22Rv1 (cell line): ENCODE data around the gene RGS7.
"Not testable (repeated sequence)": the region's sequence is repeated elsewhere in the genome, so short reads cannot be mapped to it uniquely, and the experiment has no call there.

ENCODE experiments used
- H3K27ac ChIP-seq: fragments of 450-650 bp; 2 replicates; pipeline ENCODE4 v1.5.1; 2017
- ZFX ChIP-seq: fragments of 450-650 bp; IDR thresholded peaks from 2 replicates; pipeline ENCODE4 v1.6.1; 2017; ENCODE audit warnings: antibody characterized with exemption, borderline replicate concordance
- TF ChIP-seq, protein P1 (sequence below): fragments of 450-650 bp; IDR thresholded peaks from 2 replicates; pipeline ENCODE4 v1.5.1; 2017; ENCODE audit warnings: mild to moderate bottlenecking

RGS7 gene

GRCh38 chr1:241181471-241181870 is 175.5 kb downstream of the RGS7 start:
- TF ChIP-seq, protein P1, sequence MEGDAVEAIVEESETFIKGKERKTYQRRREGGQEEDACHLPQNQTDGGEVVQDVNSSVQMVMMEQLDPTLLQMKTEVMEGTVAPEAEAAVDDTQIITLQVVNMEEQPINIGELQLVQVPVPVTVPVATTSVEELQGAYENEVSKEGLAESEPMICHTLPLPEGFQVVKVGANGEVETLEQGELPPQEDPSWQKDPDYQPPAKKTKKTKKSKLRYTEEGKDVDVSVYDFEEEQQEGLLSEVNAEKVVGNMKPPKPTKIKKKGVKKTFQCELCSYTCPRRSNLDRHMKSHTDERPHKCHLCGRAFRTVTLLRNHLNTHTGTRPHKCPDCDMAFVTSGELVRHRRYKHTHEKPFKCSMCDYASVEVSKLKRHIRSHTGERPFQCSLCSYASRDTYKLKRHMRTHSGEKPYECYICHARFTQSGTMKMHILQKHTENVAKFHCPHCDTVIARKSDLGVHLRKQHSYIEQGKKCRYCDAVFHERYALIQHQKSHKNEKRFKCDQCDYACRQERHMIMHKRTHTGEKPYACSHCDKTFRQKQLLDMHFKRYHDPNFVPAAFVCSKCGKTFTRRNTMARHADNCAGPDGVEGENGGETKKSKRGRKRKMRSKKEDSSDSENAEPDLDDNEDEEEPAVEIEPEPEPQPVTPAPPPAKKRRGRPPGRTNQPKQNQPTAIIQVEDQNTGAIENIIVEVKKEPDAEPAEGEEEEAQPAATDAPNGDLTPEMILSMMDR, result no peak
- no peak for TF ChIP-seq ZFX
- no peak overlapping the region for H3K27ac ChIP-seq

DNA sequence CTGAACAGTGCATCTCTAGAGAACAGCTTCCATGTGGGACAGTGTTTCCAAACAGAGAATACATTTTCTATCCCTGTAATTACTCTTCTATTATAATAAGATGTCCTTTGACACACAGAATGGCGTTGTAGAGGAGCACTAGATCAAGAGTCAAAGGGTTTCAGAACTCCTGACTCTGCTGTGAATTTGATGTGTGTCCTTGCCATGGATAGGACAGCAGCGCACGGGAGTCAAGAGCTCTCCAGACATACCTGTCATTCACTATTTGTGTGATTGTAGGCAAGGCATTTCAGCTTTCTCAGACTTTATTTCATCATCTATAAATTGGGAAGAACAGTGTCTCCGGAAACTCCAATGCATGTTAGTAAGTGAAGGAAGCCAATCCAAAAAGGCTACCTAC is 176.4 kb downstream of the RGS7 start:
- TF ChIP-seq, protein P1, result no peak
- TF ChIP-seq ZFX, result no peak
- no peak overlapping the region for H3K27ac ChIP-seq

- no peak overlapping the region for H3K27ac ChIP-seq
- TF ChIP-seq ZFX, result no peak
- TF ChIP-seq, protein P1, result no peak
Measured at GRCh38 chr1:241177660-241178059, 179.3 kb downstream of the RGS7 start.

- TF ChIP-seq ZFX, result no peak
- TF ChIP-seq, protein P1, result no peak
- no peak overlapping the region for H3K27ac ChIP-seq
Measured at GRCh38 chr1:241172486-241172885, 184.5 kb downstream of the RGS7 start.

DNA sequence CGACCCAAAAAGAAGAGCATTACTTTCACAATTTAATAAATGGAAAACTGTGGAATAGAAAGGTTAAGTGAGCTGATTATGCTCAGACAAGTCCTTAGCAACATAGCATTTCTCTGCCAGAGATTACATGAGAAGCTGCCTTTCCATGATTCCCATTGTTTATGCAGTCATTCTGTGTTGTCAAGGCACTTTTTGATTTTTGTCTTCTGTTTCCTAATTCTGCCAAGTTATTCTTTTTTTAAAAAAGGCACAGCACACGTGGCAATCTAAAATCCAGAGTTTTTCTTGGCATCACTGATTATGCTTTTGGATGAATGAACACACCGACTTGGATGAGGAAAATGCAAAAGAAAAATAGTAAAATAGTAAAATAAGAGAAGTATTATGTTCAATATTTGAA is 185.0 kb downstream of the RGS7 start:
- no peak for TF ChIP-seq ZFX
- TF ChIP-seq, protein P1, result no peak
- no peak overlapping the region for H3K27ac ChIP-seq

DNA sequence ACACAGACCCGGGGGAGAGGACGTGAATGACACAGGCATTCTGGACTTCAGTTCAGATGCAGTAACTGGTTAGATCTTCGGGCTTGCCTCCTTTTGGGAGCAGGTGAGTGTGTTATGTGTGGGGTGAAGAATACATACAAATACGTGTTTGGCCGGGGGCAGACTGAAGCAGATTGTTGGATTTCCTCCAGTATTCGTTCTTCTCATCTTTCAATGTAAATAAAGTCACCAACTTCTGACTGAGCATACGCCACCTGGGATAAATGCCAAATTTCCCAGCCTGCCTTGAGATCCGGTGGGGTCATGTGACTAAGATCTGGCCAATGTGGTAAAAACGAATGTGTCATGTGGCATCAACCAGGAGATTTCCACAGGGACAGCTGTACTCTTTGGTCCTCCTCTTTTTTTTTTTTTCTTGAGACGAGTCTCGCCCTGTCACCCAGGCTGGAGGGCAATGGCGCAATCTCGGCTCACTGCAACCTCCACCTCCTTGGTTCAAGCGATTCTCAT is 189.8 kb downstream of the RGS7 start:
- TF ChIP-seq ZFX, result no peak
- TF ChIP-seq, protein P1, result no peak
- no peak overlapping the region for H3K27ac ChIP-seq

DNA sequence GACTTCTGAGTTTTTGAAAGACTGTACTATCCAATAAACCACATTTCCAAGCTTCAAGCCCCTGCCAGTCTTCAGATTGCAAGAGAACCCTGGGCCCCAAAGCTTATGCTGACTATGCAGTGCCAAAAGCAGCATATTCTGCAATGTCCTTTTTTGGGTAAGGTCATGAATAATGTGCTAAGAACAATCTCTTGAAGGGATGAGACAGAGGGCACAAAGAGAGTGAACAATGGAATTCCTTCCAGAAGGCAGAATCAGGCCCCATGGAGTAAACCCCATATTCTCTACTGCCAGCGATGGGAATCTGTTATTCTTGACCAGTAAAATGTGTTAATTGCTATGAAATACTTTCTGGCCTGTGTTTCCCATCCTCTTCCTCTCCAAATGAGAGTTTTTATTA is 190.4 kb downstream of the RGS7 start:
- H3K27ac ChIP-seq, result no peak overlapping the region
- TF ChIP-seq, protein P1, result no peak
- no peak for TF ChIP-seq ZFX

DNA sequence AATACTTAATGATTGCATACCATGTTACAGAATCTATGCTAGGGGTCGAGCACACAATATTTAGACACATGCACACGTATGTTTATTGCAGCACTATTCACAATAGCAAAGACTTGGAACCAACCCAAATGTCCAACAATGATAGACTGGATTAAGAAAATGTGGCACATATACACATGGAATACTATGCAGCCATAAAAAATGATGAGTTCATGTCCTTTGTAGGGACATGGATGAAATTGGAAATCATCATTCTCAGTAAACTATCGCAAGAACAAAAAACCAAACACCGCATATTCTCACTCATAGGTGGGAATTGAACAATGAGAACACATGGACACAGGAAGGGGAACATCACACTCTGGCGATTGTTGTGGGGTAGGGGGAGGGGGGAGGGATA is 191.7 kb downstream of the RGS7 start:
- not testable (repeated sequence) for H3K27ac ChIP-seq
